ENCODE measurements around the gene FRMD4A. TPM values are rescaled to one million over a fixed set of nuclear protein-coding genes. Genes with fewer than 3 reads are reported as not detected.

The FRMD4A gene
- total and polyA plus RNA-seq, 2 experiments from 2014 or later = 5.4 to 10.3 TPM

- Histone ChIP-seq H3K9me3 (ENCODE audit: low read depth) (no peaks in the 10 kb centered on the region), H4K20me1 (ENCODE audit: insufficient read depth, poor library complexity, severe bottlenecking) (no peaks in the 10 kb centered on the region), H3K27ac (no peak overlapping the region), H3K9me2 (replicated peaks; ENCODE audit: insufficient read depth) (no peaks in the 10 kb centered on the region), H2AFZ (no peak overlapping the region), H3K4me3 (no peak overlapping the region), H3K4me2 (no peak overlapping the region), H3K79me2 (no peaks in the 10 kb centered on the region), H3K36me3 (replicated peaks; ENCODE audit: insufficient read depth, low read depth) (no peaks in the 10 kb centered on the region), H3K4me1 (ENCODE audit: insufficient read depth) (peaks cover 6% of the 10 kb centered on the region), H3K27me3 (no peaks in the 10 kb centered on the region)
- 83% methylated on average over 4 of the region's 4 CpGs for WGBS (ENCODE audit: low lambda C conversion rate, missing lambda C conversion rate)
- no peak for TF ChIP-seq CTCF (IDR thresholded peaks at IDR 0.05; ENCODE audit: poor library complexity)
- TF ChIP-seq EZH2 (IDR thresholded peaks at IDR 0.05; ENCODE audit: borderline replicate concordance) = no peak
- no peak for TF ChIP-seq EZH2phosphoT487 (IDR thresholded peaks at IDR 0.05; ENCODE audit: low read depth, severe bottlenecking, unreplicated experiment)
- DNase-seq (ENCODE audit: low spot score) = no peak
Measured at GRCh38 chr10:13725594-13725993, 605.1 kb downstream of the FRMD4A start.

GRCh38 chr10:13724484-13724883, 606.2 kb downstream of the FRMD4A start:
- H3K9me2 ChIP-seq (replicated peaks; ENCODE audit: insufficient read depth) = no peaks in the 10 kb centered on the region
- H3K79me2 ChIP-seq = no peaks in the 10 kb centered on the region
- H4K20me1 ChIP-seq (ENCODE audit: insufficient read depth, poor library complexity, severe bottlenecking) = no peaks in the 10 kb centered on the region
- no peak overlapping the region for H2AFZ ChIP-seq
- no peak overlapping the region for H3K27ac ChIP-seq
- no peak overlapping the region for H3K4me3 ChIP-seq
- no peak overlapping the region for H3K4me2 ChIP-seq
- H3K36me3 ChIP-seq (replicated peaks; ENCODE audit: insufficient read depth, low read depth) = no peaks in the 10 kb centered on the region
- 69% methylated on average over 10 of the region's 10 CpGs for WGBS (ENCODE audit: low lambda C conversion rate, missing lambda C conversion rate)
- no peak for DNase-seq (ENCODE audit: low spot score)
- H3K4me1 ChIP-seq (ENCODE audit: insufficient read depth) = no peaks in the 10 kb centered on the region
- no peaks in the 10 kb centered on the region for H3K9me3 ChIP-seq (ENCODE audit: low read depth)
- no peaks in the 10 kb centered on the region for H3K27me3 ChIP-seq
- TF ChIP-seq EZH2phosphoT487 (IDR thresholded peaks at IDR 0.05; ENCODE audit: low read depth, severe bottlenecking, unreplicated experiment) (no peak), CTCF (IDR thresholded peaks at IDR 0.05; ENCODE audit: poor library complexity) (no peak), EZH2 (IDR thresholded peaks at IDR 0.05; ENCODE audit: borderline replicate concordance) (no peak)

- Histone ChIP-seq H3K79me2 (no peaks in the 10 kb centered on the region), H3K36me3 (replicated peaks; ENCODE audit: insufficient read depth, low read depth) (no peaks in the 10 kb centered on the region), H3K9me3 (ENCODE audit: low read depth) (no peaks in the 10 kb centered on the region), H3K9me2 (replicated peaks; ENCODE audit: insufficient read depth) (no peaks in the 10 kb centered on the region), H3K4me3 (no peak overlapping the region), H3K4me2 (no peak overlapping the region), H3K27me3 (no peaks in the 10 kb centered on the region), H4K20me1 (ENCODE audit: insufficient read depth, poor library complexity, severe bottlenecking) (no peaks in the 10 kb centered on the region), H3K4me1 (ENCODE audit: insufficient read depth) (peaks cover 9% of the 10 kb centered on the region), H2AFZ (no peak overlapping the region), H3K27ac (no peak overlapping the region)
- no peak for TF ChIP-seq CTCF (IDR thresholded peaks at IDR 0.05; ENCODE audit: poor library complexity)
- no peak for TF ChIP-seq EZH2phosphoT487 (IDR thresholded peaks at IDR 0.05; ENCODE audit: low read depth, severe bottlenecking, unreplicated experiment)
- no peak for DNase-seq (ENCODE audit: low spot score)
- WGBS (ENCODE audit: low lambda C conversion rate, missing lambda C conversion rate) = 98% methylated on average over 4 of the region's 4 CpGs
Measured at GRCh38 chr10:13722747-13723653, 607.7 kb downstream of the FRMD4A start.

All from hepatocyte (in vitro differentiated cells).